K562 (cell line): ENCODE measurements around the gene RTBDN. TPM values are rescaled to one million over a fixed set of nuclear protein-coding genes. Genes with fewer than 3 reads are reported as not detected.

Experiments used
- ARID3A ChIP-seq: IDR thresholded peaks from 2 replicates; pipeline ENCODE4 v1.6.1; 2012; ENCODE audit warnings: low read depth, low read length, improper control_type of control experiment, borderline replicate concordance
- EP400 ChIP-seq: fragments of 450-650 bp; IDR thresholded peaks from 2 replicates; pipeline ENCODE4 v1.6.1; 2017; ENCODE audit warnings: antibody characterized with exemption, mild to moderate bottlenecking, moderate library complexity
- HMBOX1 ChIP-seq: sonication (generic); IDR thresholded peaks from 2 replicates; pipeline ENCODE4 v1.6.1; 2016
- MED1 ChIP-seq: sonication (generic); formaldehyde crosslinking; IDR thresholded peaks from 2 replicates; pipeline ENCODE4 v1.8.1; 2023; ENCODE audit warnings: missing genetic modification reagents, borderline replicate concordance
- NEUROD1 ChIP-seq: fragments of 150-350 bp; IDR thresholded peaks from 2 replicates; pipeline ENCODE4 v1.6.1; 2014; ENCODE audit warnings: borderline replicate concordance, low read length, low read depth; ENCODE audit not compliant: partially characterized antibody
- PTRF ChIP-seq: fragments of 450-650 bp; IDR thresholded peaks from 2 replicates; pipeline ENCODE4 v1.6.1; 2016; ENCODE audit warnings: mild to moderate bottlenecking, missing genetic modification characterization, missing compliant biosample characterization
- RAD51 ChIP-seq: fragments of 450-650 bp; IDR thresholded peaks from 2 replicates; pipeline ENCODE4 v1.7.1; 2016; ENCODE audit warnings: low read depth, mild to moderate bottlenecking, borderline replicate concordance
- TFE3 ChIP-seq: fragments of 450-650 bp; formaldehyde crosslinking; IDR thresholded peaks from 2 replicates; pipeline ENCODE4 v1.4.0; 2020; ENCODE audit warnings: mild to moderate bottlenecking, mixed read lengths
- TOE1 ChIP-seq, 2 experiments: fragments of 450-650 bp in 1 of 2; sonication (generic) in 1 of 2; formaldehyde crosslinking in 1 of 2; IDR thresholded peaks; 2 replicates each; pipeline versions ENCODE4 v1.7.1 to v1.8.0; 2016 to 2022; ENCODE audit warnings: borderline replicate concordance in 2 of 2, mild to moderate bottlenecking in 2 of 2, antibody characterized with exemption in 1 of 2, inconsistent platforms in 1 of 2, low read depth in 1 of 2, missing genetic modification reagents in 1 of 2, moderate library complexity in 1 of 2
- ZMIZ1 ChIP-seq, 2 experiments: fragments of 150-350 bp in 1 of 2; IDR thresholded peaks; 2 replicates each; pipeline ENCODE4 v1.6.1; 2012 to 2016; ENCODE audit warnings: low read depth in 2 of 2, low read length in 2 of 2, mild to moderate bottlenecking in 1 of 2, moderate library complexity in 1 of 2
- ZNF133 ChIP-seq: fragments of 250-450 bp; sonication (Bioruptor Pico); IDR thresholded peaks from 2 replicates; pipeline ENCODE4 v1.4.0; 2020; ENCODE audit warnings: mild to moderate bottlenecking
- ZNF146 ChIP-seq: IDR thresholded peaks from one replicate; pipeline ENCODE4 v1.6.1; 2018; ENCODE audit warnings: missing compliant biosample characterization; ENCODE audit not compliant: unreplicated experiment
- ZNF282 ChIP-seq: sonication (generic); formaldehyde crosslinking; IDR thresholded peaks from 2 replicates; pipeline ENCODE4 v1.8.1; 2023; ENCODE audit warnings: missing genetic modification reagents
- ZNF316 ChIP-seq: fragments of 450-650 bp; IDR thresholded peaks from 2 replicates; pipeline ENCODE4 v1.6.1; 2016
- ZNF584 ChIP-seq: fragments of 200-800 bp; sonication (Bioruptor generic); IDR thresholded peaks from 2 replicates; pipeline ENCODE4 v1.6.1; 2016; ENCODE audit warnings: low read depth, mild to moderate bottlenecking, missing genetic modification characterization, missing compliant biosample characterization
- polyA plus RNA-seq, 8 experiments: library from polyadenylated mRNA; depleted of rRNA in 4 of 8; stranded (reverse) in 5 of 8; unstranded in 3 of 8; fragments of >200 nt; fragmentation: Nextera tagmentation in 2 of 8; fragmentation: Illumina TruSeq in 1 of 8; extraction: Ambion mirVana in 2 of 8; extraction: Trizol in 1 of 8; gene quantifications; 2 replicates each; pipeline versions ENCODE4 v1.2.1 to v1.2.3, GENCODE V29; 2011 to 2014; ENCODE audit warnings: inconsistent platforms in 1 of 8, missing spikeins in 1 of 8
- total RNA-seq, 7 experiments: library from RNA; depleted of rRNA in 6 of 7; stranded (reverse); fragments of >200 nt in 6 of 7; fragmentation: Illumina TruSeq in 2 of 7; extraction: Trizol in 2 of 7; gene quantifications; 2 replicates each; pipeline versions ENCODE4 v1.2.1 to v1.2.3, GENCODE V29; 2011 to 2021; ENCODE audit warnings: low replicate concordance in 1 of 7
- TF ChIP-seq, protein P1 (sequence below): fragments of 250-450 bp; sonication (Bioruptor Pico); IDR thresholded peaks from 2 replicates; pipeline ENCODE4 v1.8.0; 2022; ENCODE audit warnings: inconsistent platforms

RTBDN gene
- total and polyA plus RNA-seq, 9 of the 15 experiments (the other 6 are each of a cell fraction or from before 2014, with no cell fraction given), result 0.20 to 2.3 (median 0.72) TPM; not detected in 1

- TF ChIP-seq TFE3 (CRISPR knock-in tag), result no peak
- no peak for TF ChIP-seq ZNF146 (CRISPR knock-in tag)
- TF ChIP-seq NEUROD1, result no peak
- TF ChIP-seq ZNF133, result no peak
- TF ChIP-seq ZMIZ1 (IDR thresholded peaks at IDR 0.05; ENCODE audit: low read depth in 2 of 2, low read length in 2 of 2), result 0 out of 4 replicates have a peak, but pooled peaks of 1 of the 2 experiments have one; percentile 12
- TF ChIP-seq ZNF584 (CRISPR knock-in tag), result no peak
- no peak for TF ChIP-seq TOE1 (IDR thresholded peaks at IDR 0.05; ENCODE audit: borderline replicate concordance)
- TF ChIP-seq TOE1 (CRISPR knock-in tag; IDR thresholded peaks at IDR 0.05; ENCODE audit: borderline replicate concordance, low read depth), result no peak
- TF ChIP-seq HMBOX1, result no peak
- TF ChIP-seq PTRF, result no peak
- TF ChIP-seq RAD51, result no peak
- TF ChIP-seq ZNF282 (CRISPR knock-in tag), result no peak; the same call in 1 of the 2 replicates
- TF ChIP-seq, protein P1, sequence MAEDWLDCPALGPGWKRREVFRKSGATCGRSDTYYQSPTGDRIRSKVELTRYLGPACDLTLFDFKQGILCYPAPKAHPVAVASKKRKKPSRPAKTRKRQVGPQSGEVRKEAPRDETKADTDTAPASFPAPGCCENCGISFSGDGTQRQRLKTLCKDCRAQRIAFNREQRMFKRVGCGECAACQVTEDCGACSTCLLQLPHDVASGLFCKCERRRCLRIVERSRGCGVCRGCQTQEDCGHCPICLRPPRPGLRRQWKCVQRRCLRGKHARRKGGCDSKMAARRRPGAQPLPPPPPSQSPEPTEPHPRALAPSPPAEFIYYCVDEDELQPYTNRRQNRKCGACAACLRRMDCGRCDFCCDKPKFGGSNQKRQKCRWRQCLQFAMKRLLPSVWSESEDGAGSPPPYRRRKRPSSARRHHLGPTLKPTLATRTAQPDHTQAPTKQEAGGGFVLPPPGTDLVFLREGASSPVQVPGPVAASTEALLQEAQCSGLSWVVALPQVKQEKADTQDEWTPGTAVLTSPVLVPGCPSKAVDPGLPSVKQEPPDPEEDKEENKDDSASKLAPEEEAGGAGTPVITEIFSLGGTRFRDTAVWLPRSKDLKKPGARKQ (CRISPR knock-in tag), result no peak
- TF ChIP-seq EP400, result 0 out of 2 replicates have a peak, but pooled peaks have one; percentile 24
- TF ChIP-seq ARID3A, result no peak
- TF ChIP-seq ZNF316, result 0 out of 2 replicates have a peak, but pooled peaks have one; percentile 32
- no peak for TF ChIP-seq MED1 (CRISPR knock-in tag)
Measured at GRCh38 chr19:12793290-12794195, 40.8 kb downstream of the RTBDN start (continued).
